Neural cell (in vitro differentiated cells): Measurements from ENCODE around the gene RAD51B.

Experiments
- EP300 ChIP-seq: fragments of 450-650 bp; conservative IDR thresholded peaks from 2 replicates; pipeline ENCODE4 v1.6.1; 2014; ENCODE audit warnings: antibody characterized with exemption, mild to moderate bottlenecking, moderate library complexity; ENCODE audit not compliant: poor library complexity, severe bottlenecking
- EZH2 ChIP-seq: fragments of 200-600, 300-800 bp; shearing (Covaris generic), sonication (generic); IDR thresholded peaks from 2 replicates; pipeline ENCODE4 v1.6.1; 2014; ENCODE audit warnings: antibody characterized with exemption, low read length, borderline replicate concordance, mild to moderate bottlenecking; ENCODE audit not compliant: insufficient read depth, poor library complexity, severe bottlenecking
- MXI1 ChIP-seq: fragments of 450-650 bp; conservative IDR thresholded peaks from 2 replicates; pipeline ENCODE4 v1.6.1; 2014; ENCODE audit warnings: antibody characterized with exemption, mild to moderate bottlenecking; ENCODE audit not compliant: poor library complexity, severe bottlenecking
- POLR2AphosphoS5 ChIP-seq: IDR thresholded peaks from 2 replicates; pipeline ENCODE4 v1.6.1; 2012
- RAD21 ChIP-seq: fragments of 450-650 bp; conservative IDR thresholded peaks from 2 replicates; pipeline ENCODE4 v1.6.1; 2014; ENCODE audit warnings: antibody characterized with exemption, mild to moderate bottlenecking, moderate library complexity
- SMC3 ChIP-seq: fragments of 450-650 bp; conservative IDR thresholded peaks from 2 replicates; pipeline ENCODE4 v1.6.1; 2014; ENCODE audit warnings: antibody characterized with exemption, mild to moderate bottlenecking, moderate library complexity; ENCODE audit not compliant: poor library complexity
- TAF1 ChIP-seq: IDR thresholded peaks from 2 replicates; pipeline ENCODE4 v1.6.1; 2012; ENCODE audit warnings: low read depth
- TF ChIP-seq, protein P1 (sequence below): fragments of 450-650 bp; IDR thresholded peaks from 2 replicates; pipeline ENCODE4 v1.5.1; 2014; ENCODE audit warnings: antibody characterized with exemption, mild to moderate bottlenecking, moderate library complexity; ENCODE audit not compliant: poor library complexity, severe bottlenecking
- TF ChIP-seq, protein P2 (sequence below): IDR thresholded peaks from 2 replicates; pipeline ENCODE4 v1.6.1; 2012; ENCODE audit warnings: borderline replicate concordance

DNA sequence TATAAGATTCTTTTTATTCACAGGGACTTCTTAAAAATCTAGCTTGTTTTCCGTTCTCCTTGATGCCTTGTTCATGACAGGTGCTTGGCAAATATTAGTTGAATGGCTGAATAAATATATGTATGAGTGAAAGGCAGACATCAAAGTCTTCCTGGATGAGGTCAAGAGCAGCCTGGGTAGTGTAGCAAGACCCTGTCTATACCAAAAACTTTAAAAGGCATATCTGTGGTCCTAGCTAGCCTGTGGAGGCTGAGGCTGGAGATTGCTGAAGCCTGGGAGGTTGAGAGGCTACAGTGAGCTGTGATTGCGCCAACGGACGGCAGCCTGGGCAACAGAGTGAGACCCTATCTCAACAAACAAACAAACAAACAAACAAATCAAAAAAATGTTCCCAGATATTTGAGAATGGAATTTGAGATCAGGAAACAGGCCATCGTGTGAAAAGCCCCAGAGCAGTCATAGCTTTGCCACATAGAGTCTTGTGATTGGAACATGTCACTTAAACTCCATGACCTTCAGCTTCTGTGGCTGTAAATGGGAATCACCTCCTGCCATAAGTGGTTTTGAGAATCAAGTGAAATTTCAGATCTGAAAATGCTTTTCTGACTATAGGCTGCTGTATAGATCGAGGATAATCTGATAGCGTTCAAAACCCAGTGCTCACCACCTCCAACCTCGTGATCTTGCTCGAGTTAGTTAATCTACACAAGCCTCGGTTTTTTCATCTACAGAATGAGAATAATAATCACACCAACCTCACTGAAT lies 908.9 kb downstream of the RAD51B start:
- TF ChIP-seq, protein P1, sequence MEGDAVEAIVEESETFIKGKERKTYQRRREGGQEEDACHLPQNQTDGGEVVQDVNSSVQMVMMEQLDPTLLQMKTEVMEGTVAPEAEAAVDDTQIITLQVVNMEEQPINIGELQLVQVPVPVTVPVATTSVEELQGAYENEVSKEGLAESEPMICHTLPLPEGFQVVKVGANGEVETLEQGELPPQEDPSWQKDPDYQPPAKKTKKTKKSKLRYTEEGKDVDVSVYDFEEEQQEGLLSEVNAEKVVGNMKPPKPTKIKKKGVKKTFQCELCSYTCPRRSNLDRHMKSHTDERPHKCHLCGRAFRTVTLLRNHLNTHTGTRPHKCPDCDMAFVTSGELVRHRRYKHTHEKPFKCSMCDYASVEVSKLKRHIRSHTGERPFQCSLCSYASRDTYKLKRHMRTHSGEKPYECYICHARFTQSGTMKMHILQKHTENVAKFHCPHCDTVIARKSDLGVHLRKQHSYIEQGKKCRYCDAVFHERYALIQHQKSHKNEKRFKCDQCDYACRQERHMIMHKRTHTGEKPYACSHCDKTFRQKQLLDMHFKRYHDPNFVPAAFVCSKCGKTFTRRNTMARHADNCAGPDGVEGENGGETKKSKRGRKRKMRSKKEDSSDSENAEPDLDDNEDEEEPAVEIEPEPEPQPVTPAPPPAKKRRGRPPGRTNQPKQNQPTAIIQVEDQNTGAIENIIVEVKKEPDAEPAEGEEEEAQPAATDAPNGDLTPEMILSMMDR, result no peak
- no peak for TF ChIP-seq POLR2AphosphoS5
- no peak for TF ChIP-seq EZH2
- TF ChIP-seq EP300, result no peak
- TF ChIP-seq RAD21, result no peak
- TF ChIP-seq, protein P2, sequence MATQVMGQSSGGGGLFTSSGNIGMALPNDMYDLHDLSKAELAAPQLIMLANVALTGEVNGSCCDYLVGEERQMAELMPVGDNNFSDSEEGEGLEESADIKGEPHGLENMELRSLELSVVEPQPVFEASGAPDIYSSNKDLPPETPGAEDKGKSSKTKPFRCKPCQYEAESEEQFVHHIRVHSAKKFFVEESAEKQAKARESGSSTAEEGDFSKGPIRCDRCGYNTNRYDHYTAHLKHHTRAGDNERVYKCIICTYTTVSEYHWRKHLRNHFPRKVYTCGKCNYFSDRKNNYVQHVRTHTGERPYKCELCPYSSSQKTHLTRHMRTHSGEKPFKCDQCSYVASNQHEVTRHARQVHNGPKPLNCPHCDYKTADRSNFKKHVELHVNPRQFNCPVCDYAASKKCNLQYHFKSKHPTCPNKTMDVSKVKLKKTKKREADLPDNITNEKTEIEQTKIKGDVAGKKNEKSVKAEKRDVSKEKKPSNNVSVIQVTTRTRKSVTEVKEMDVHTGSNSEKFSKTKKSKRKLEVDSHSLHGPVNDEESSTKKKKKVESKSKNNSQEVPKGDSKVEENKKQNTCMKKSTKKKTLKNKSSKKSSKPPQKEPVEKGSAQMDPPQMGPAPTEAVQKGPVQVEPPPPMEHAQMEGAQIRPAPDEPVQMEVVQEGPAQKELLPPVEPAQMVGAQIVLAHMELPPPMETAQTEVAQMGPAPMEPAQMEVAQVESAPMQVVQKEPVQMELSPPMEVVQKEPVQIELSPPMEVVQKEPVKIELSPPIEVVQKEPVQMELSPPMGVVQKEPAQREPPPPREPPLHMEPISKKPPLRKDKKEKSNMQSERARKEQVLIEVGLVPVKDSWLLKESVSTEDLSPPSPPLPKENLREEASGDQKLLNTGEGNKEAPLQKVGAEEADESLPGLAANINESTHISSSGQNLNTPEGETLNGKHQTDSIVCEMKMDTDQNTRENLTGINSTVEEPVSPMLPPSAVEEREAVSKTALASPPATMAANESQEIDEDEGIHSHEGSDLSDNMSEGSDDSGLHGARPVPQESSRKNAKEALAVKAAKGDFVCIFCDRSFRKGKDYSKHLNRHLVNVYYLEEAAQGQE, result no peak
- TF ChIP-seq SMC3, result no peak
- no peak for TF ChIP-seq MXI1
- TF ChIP-seq TAF1, result no peak
